Embryonic facial prominence (tissue), 1 donor: Measurements from ENCODE around the gene CYTL1.
"Not testable (repeated sequence)": the region's sequence is repeated elsewhere in the genome, so short reads cannot be mapped to it uniquely, and the experiment has no call there.

ENCODE experiments used
- DNase-seq: peaks from one replicate; pipeline ENCODE4 v3.0.0-alpha.2; 2016; ENCODE audit errors: extremely low spot score

The CYTL1 gene

DNA sequence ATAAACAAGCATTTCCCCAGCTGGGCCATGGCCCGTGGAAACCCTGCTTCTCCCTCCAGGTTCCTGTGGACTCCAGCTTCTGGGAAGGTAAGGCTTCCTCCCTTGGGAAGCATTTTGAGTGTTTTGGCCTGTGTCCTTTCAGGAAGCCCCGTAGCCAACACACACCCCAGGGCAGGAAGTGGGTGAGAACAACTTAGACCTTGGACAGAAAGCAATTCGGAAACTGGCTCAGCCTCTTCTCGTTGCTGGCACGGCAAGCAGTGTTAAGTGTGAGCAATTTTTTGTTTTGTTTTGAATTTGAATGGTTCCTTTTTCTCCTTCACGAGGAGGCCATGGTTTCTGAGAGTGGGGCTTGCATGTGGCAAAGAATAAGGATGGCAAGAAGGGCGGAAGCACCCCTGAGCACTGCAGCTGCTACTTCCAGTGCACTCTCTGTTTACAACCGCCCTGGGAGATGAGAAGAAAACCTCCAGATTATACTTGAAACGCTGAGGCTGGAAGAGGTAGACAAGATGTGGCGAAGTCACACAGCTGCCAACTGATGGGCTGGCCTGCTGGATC, 14.1 kb upstream of the CYTL1 start:
- DNase-seq, result no peak

DNA sequence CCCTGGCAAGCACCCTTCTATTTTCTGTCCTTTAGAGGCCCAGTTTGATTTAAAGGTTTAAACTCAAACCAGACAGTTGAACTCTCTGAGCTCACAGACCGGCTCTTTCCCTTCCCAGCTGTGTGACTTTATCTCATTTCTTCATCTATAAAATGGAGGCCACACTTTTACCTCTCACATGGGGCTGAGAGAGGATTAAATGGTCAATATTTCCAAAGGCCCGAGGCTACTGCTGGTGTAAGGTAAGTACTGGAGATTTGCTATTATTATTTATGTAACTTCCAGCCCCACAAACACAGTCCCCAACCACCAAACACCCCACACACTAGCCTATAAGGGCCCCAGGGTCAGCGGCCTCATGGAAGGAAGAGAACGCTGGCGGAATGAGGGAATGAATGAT, 13.6 kb upstream of the CYTL1 start:
- DNase-seq, result no peak

DNA sequence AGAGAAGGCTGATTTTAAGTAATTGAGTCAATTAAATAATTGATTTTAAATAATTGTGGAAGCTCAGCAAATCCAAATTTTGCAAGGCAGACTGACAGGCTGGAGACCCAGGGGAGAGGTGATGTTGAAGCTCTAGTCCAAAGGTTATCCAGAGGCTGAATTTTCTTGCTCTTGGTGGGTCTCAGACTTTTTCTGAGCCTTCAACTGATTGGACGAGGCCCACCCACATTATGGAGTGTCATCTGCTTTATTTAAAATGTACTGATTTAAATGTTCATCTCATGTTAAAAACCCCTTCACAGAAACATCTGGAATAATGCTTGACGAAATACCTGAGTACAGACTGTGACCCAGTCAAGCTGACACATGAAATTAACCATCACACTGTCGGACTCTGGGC, 11.7 kb upstream of the CYTL1 start:
- DNase-seq, result no peak

DNA sequence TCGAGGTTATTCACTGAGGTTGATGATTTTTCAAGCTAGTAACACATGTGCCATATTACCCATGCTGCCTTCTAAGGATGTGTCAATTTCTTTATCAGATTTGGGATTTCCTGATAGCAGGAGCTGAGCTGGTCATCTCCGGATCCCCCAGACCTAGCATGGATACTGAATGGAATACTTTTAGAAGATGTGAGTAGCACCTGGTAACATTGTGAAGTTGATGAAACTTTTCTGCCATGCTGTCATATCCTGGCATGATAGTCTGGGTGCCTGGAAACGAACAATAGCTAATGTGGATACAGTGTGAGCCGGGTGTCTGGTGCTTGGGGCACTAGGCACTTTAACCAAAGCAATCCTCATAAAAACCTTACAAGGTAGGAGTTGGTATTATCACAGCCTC, 11.0 kb upstream of the CYTL1 start:
- DNase-seq, result no peak

DNA sequence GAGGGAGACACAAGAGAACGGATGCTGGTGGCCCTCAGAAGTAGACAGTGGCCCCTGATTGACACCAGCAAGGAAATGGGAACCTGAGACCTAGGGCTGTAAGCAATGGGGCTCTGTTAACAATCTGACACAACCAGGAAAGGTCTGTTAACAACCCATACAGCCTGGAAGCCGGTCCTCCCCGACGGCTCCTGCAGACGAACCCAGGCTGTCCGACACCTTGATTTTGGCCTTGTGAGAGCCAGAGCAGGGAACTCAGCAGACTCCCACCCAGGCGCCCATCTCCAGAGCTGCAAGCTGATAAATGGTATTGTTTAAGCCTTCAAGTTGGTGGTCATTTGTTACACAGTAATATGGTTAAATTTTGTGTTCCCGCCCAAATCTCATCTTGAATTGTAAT, 10.2 kb upstream of the CYTL1 start:
- no peak for DNase-seq

DNA sequence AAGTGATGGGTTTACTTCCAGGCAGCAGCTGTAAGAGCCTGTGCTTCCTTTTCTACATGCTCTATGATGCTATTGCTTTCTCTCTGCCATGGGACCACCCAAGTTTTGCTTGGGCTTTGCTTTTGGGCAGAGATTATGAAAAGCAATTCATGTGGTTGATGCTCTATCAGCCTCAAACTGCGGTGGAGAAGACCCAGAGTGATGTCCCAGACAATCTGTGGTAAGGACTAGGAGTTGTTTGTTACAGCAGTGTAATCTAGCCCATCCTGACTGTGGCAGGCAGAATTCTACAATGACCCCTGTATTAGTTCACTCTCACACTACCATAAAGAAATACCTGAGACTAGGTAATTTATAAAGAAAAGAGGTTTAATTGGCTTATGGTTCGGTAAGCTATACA, 9.2 kb upstream of the CYTL1 start:
- DNase-seq, result no peak

DNA sequence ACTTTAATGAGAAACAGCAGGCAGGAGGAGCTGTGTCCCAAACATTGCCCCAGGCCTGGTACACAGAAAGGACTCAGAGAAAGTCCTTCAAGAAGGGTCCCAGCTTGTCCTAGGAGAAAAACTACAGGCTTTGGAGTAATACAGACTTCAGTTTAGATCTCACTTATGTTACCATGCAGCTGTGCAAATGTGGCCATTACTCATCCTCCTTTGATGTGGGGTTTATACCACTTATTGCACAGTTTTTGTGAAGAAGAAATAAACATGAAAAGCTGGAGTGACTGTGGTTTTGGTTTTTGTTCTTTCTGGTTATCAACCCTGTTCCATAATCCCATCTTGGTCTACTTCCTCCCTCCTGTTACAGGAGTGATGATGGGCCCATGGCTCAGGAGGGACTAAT, 8.1 kb upstream of the CYTL1 start:
- no peak for DNase-seq

DNA sequence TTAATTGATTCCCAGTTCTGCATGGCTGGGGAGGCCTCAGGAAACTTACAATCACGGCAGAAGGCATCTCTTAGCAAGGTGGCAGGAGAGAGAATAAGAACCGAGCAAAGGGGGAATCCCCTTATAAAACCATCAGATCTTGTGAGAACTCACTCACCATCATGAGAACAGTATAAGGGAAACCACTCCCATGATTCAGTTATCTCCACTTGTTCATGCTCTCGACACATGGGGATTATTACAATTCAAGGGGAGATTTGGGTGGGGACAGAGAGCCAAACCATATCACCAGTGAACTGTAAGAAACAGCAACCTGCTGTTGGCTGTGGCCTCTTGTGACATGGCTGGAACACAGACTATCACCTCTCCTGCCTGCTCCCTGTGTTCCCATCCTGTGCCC, 7.1 kb upstream of the CYTL1 start:
- DNase-seq, result no peak

DNA sequence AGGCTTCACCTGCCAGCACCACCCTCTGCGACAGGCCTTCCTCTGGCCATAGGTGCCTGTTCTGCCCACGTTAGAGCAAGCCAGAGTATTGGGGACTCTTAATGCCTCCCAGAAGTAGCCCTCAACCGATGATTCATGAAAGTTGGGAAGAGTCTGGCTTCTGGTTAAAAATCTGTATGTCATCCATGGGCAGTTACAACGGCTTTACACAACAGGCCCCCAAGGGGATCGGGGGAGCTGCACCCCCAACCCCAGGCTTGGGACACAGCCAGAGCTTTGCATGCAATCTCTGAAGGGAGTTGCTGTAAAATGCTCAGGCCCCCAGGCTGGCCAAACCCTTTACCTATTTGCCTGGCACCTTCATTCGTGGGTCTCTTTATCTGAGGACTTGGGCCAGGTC, 5.4 kb upstream of the CYTL1 start:
- DNase-seq, result no peak

DNA sequence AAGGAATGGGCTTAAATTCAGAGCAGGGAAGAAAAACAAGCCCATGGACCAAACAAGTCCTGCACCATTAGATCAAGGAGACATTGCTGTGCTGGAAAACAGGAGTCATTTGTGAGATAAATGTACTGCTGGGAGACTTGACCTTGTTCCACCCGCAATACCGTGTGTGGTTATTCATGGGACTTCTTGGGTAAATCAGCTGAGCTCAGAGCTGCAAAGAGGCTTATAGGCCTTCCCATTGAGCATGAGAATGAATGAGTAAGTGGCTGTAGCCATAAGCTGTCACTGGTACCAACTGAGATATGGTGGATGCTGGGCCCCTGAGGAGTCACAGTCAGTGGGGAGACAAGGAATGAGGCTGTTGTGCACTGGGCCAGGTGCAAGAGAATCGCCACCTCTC, 2.3 kb upstream of the CYTL1 start:
- no peak for DNase-seq

DNA sequence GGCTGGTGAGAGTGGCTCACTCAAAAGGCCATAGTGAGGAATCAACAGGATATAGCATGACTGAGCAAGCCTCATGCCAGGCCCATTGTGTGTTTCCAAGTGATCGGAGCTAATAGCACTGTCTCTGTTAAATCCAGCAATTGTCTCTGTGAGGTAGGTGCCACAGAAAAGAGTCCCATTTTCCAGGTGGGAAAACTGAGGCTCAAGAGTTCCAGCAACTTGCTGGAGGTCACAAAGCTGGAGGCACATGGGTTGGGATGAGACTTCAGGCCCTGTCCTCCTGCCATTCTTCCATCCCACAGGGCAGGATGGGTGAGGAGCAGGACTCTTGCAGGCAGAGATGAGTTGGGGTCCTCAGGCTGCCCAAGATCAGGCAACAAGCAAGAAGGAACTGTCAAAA, 1.1 kb upstream of the CYTL1 start:
- DNase-seq, result no peak

DNA sequence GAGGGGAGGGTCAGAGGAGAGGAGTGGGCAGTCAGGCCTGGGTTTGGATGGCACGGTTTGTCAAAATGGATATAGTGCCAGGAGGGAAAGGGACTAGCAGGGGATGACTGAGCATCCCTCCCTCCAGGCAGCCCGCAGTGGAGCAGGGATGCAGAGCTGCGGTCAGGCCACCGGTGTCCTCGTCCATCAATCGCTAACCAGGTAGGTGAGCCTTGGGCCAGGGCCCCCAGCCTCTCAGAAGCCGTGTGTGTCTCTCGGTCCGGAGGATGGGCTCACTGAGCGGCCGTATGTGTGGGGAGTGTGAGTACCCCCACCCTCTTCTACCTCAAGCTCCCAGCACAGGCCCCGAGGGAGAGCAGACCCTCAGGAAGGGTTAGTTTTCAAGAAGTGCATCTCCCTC, 538 bp upstream of the CYTL1 start:
- DNase-seq, result no peak

DNA sequence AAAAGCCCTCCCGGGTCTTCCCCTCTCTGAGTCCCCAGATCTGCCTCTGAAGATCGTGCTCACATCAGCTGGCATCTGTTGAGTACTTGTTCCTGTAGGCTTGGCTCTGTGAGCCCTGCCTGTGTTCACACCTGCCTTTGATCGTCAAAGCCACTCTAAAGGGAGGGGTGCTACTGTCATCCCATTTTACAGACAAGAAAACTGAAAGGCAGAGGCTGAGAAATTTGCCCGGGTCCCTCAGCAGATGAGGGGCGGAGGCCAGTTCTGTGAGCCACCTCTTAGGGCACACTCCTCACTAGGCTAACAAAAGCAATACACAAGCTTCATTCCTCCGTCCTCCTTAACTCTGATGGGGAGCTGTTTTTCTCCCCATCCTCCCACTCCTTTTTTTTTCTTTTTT, 655 bp downstream of the CYTL1 start:
- no peak for DNase-seq

DNA sequence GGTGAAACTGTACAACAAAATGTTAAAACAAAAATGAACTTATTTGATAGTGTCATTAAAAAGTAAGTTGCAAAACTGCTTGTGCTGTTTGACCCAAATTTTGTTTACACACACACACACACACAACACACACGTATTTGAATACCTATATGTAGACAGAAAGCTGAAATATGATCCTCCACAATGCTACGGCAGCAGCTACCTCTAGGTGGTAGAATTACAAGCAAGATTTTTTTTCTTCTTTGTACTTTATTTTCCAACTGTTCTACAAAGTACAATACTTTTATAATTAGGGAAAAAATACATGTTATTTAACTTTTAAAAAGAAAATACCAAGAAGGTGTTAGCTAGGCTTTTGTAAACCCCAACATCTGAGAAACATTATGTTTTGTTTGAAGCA, 1.2 kb downstream of the CYTL1 start:
- DNase-seq, result no peak

DNA sequence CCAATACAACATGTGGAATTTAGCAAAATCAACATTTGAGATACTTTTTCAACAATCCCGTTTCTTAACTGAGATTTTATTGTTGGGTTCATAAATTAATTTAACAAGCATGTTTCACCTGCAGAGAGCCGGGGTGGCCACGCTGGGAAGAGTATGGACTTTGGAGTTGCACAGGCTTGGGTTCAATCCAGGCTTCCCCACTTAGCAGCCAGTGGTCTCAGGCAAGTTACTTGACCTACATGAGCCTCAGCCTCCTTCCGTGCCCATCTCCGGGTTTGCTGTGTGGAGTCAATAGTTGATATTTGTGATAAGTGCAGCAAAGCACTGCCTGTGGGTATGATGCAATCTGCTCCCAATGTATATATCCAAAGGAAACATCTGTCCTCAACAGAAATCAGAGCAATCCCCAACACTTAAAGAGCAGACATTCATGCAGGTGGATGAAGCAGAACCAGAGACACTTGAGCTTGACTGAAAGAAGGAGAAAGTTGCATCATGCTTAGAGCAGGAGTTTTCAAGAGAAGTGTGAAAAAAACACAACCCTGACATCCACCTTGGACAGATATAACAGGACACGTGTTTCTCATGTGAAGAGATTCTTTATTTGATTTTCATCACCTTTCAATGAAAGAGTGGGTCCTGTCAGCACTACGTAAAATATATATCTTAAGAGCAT, 5.1 kb downstream of the CYTL1 start:
- DNase-seq, result no peak

DNA sequence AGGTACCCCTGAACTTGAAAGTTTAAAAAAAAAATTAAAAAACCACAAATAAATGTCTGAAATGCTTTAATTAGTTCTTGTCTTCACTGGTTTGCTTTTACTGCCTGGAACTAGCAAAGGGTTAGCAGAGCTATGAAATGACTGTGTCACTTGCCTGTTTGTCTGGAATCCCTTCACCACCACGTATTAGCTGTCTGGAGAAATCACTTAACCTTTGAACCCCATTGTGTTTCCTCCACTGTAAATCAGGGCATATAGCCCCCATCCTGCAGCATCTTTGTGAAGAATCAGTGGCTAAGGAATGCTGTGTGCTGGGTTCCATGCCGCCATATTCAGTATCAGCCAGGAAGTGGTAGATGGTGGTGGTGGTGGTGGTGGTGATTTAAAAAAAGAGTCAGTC, 6.3 kb downstream of the CYTL1 start:
- no peak for DNase-seq

DNA sequence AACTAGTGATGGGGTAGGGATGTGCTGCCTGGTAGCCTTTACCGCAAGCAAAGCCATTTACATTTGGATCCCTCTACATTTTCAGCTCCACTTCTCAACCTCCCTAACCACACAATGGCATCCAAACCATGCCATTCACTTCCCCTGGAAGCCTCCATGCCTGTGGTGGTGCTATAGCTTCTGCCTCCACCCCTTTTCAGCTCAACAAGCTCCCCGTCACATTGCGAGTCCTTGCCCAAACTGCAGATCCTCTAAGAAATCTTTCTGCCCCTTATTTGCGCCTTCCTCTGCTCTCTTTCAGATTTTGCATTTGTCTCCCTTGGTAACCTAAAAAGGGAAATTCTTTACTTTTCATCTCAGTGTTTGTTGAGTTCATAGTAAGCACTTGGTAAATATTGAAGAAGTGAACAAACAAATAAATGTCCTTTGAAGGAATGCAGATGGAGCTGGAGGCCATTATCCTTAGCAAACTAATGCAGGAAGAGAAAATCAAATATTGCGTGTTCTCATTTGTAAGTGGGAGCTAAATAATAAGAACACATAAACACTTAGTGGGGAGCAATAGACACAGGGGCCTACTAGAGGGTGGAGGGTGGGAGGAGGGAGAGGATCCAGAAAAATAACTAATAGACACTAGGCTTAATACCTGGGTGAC, 6.9 kb downstream of the CYTL1 start:
- no peak for DNase-seq

DNA sequence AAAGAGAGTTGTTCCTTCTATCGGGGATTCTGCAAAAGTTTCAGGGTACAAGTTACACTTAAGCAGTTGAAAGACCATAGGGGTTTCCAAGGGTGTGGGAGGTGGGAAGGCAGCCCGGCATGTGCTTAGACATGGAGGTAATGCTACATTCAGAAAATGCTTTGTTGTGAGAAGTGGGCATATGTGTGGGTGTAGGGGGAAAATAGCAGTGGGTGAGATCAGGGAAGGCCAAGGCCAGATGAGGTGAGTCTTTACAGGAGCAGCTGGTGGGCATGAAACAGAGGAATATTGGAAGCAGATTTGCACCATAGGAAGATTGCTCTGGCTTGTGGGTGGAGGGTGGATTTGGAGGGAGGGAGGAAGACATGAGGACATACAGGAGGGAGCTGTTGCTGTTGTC, 8.3 kb downstream of the CYTL1 start:
- no peak for DNase-seq

DNA sequence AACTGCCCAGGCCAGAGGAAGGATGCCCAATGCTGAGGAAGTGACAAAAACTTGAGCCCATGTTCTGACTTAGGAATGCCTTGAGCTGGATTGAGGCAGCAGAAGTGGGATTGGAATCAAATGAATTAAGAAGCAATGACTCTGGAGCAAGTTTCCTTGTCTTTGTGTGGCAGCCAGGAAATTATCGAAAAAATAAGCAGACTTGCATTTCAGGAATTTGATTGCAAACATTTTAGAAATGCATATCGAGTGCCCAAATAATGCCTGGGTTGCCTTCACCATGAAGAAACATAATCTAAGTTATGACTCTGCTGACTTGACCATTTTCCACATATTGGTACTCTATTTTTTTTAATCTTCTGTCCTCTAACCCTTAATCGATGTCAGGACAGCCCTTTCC, 9.5 kb downstream of the CYTL1 start:
- no peak for DNase-seq

DNA sequence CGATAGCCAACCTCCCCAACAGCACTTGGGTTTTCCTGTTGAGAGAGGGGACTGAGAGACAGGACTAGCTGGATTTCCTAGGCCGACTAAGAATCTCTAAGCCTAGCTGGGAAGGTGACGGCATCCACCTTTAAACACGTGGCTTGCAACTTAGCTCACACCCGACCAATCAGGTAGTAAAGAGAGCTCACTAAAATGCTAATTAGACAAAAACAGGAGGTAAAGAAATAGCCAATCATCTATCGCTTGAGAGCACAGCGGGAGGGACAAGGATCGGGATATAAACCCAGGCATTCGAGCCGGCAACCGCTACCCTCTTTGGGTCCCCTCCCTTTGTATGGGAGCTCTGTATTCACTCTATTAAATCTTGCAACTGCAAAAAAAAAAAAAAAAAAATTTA, 12.3 kb downstream of the CYTL1 start:
- not testable (repeated sequence) for DNase-seq

DNA sequence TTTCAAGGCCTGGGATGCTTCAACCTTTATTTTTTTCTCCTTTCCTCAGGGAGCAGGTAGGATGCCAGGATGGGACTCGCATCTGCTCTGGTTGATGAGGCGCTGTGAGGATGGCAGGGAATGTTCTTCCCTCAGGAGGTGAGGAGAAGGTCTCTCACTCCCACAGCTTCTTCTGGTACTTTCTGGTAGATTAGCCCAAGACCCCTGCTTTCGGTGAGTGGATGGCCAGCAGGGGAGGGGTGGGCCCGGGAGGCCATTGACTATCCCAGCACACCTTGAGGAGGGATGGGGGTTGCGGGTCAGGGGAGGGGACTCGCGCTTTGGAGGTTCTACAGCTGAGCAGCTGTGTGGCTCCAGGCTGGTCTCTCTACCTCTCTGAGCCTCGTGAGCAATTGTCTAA, 14.8 kb downstream of the CYTL1 start:
- DNase-seq, result no peak

DNA sequence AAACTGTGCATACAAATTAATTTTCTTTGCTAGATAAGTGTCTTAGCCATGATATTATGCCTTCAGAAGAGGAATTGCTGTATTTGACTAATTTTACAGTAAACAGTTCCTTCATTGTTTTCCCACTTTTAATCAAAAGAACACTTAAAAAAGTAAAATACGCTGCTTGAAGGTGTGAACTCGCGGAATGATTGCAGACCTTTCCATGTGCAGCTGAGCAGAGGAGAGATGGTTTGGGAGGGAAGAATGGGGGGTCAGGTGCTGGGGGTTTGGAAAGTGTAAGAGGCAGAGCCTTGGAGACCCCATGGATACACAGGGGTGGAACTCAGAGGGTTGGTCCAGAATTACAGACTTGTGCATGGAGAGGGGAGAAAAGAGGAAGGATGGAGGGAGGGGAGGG, 15.3 kb downstream of the CYTL1 start:
- no peak for DNase-seq

DNA sequence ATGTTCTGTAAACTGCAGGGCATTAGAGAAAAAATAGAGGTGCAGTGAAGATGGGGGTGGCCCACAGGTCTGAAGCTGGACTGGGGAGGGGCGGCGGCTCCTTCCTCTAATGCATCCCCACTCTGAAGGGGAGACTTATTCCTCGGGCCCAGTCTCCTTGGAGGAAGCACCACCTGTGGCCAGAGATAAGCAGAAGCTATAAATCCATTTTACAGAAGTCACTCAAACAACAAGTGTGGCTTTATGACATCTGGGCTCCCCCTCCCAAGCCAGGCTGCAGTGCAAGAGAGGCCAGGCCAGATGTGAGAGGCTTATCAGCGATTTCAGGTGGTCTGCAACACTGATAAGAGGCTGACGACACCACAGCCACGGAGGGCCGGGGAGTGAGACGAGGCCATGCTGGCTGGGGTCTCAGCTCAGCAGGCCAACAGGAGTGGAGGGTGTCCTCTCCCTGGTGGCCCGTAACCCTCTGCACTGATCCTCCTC, 15.8 kb downstream of the CYTL1 start:
- no peak for DNase-seq

DNA sequence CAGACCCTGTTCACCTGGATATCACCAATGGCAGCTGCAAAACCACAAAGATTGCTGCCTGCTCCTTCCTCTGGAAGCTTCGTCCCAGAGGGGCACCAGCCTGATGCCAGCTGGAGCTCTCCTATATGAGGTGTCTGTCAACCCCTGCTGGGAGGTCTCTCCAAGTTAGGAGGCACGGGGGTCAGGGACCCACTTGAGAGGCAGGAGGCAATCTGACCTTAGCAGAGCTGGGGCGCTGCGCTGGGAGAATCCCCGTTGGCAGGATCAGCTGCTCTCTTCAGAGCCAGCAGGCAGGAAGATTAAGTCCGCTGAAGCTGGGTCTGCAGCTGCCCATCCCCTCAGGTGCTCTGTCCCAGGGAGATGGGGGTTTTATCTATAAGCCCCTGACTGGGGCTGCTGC, 17.6 kb downstream of the CYTL1 start:
- DNase-seq, result not testable (repeated sequence)
